ENCODE measurements around the gene LRRC74B. TPM values are rescaled to one million over a fixed set of nuclear protein-coding genes. Genes with fewer than 3 reads are reported as not detected.

Gene LRRC74B
- polyA plus RNA-seq, 2 of the 4 experiments (the other 2 are of a cell fraction) = 0.08 to 0.10 TPM

DNA sequence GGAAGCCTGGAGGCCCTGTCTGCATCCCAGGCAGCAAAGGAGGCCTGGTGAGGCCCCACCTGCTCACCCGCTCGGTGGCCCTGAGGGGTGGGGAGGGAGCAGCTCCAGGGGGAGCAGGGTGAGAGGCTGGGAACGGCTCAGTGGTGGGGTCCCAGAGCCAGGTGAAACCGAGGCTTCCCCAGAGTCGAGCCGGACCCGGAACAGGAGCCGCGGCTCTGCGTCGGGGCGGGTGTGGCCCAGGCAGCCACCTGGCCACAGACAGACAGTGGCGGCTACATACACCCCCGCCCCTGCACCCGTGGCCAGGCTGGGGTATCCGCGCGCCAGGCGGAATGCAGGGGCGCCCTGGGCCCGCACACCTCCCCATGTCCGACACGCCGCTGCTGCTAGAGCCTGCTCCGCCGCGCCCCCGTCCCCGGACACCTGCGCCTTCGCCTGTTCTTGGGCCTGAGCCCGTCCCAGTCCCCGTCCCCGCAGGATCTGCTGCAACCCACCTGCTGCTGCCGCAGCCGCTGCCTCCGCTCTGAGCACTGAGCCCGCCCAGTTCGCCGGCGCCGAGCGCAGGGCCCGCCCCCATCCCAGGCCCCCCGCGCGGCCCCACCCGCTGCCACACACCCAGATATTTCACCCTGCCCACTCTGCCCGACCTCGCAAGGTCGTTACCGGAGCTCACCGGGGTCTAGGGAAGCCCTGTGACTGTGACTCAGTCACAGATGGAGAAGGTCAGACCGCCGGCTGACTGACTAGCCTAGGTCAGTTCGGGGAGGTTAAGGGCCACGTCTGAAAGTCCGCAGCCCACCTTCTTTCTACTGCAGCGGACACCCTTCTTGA is 13.5 kb upstream of the LRRC74B start, which contains the start of gene SLC7A4:
SLC7A4 (minus strand) TSS at position 525 of the 831 bp plus-strand sequence. CDS start 749 bp downstream, outside the sequence.
- ATAC-seq (no peak), FAIRE-seq (no peak), DNase-seq (ENCODE audit: low read depth in 1 of 2, low spot score in 1 of 2) (no peak)
- Histone ChIP-seq H3K4me1 (peaks cover 3% of the 10 kb centered on the region), H3K9me3 (no peaks in the 10 kb centered on the region), H3K27ac (no peak within 1 kb of the TSS), H3K4me3 (no peak within 1 kb of the TSS), H3K4me2 (no peak within 1 kb of the TSS)
- ChIA-PET POLR2A (no interaction called here), CTCF (interaction anchor here (0.6 to 2.4 kb wide), 3 partner anchors 10 to 142 kb away, joined by 4 to 6 read pairs (median 5); no protein-coding TSS in a partner anchor)
- 82% methylated on average over 34 of the region's 59 CpGs for WGBS (ENCODE audit: missing lambda C conversion rate)
- TF ChIP-seq, protein P1, sequence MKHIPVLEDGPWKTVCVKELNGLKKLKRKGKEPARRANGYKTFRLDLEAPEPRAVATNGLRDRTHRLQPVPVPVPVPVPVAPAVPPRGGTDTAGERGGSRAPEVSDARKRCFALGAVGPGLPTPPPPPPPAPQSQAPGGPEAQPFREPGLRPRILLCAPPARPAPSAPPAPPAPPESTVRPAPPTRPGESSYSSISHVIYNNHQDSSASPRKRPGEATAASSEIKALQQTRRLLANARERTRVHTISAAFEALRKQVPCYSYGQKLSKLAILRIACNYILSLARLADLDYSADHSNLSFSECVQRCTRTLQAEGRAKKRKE (CRISPR knock-in tag; IDR thresholded peaks at IDR 0.05; ENCODE audit: low read depth) = no peak
- TF ChIP-seq PHF8 (IDR thresholded peaks at IDR 0.05; ENCODE audit: borderline replicate concordance, low read depth) = no peak

DNA sequence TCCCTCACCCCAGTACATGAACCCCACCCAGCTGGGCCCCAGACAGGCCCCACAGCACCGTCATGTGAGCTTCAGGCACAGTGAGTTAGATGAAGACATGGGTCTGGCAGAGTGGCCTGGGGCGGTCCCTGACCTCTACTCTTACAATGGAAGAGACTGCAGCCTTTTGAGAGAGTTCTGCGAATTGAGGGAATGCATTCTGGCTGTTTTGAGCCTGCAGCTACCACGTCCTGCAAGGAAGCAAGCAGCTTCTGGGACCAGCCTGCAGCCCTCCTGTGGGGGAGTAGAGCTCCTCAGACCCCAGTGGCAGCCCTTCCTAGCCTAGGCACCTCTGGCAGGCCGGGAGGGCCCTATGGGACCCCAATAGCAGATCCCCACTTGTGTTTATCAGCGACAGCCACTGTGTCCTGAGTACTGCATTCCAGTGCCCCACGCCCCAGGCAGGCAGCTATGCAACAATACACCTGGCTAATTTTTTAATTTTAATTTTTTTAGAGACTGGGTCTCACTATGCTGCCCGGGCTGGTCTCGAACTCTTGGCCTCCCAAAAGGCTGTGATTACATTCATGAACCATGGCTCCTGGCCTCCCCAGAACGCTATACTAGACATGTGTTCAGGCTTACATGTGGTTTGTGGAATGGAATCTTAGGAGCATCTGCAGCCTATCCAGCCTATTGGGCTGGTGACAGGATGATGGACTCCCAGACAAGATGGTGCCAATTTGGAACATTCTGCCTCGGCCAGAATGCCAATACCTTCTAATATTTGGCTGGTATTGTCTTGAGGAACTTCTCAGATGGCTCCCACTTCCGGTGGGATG is 12.7 kb upstream of the LRRC74B start:
- WGBS (ENCODE audit: missing lambda C conversion rate) = 58% methylated on average over 11 of the region's 12 CpGs
- H3K4me2 ChIP-seq = no peak overlapping the region
- CTCF ChIA-PET = interaction anchor here (0.6 to 1.7 kb wide), 3 partner anchors 9 to 143 kb away, joined by 3 to 5 read pairs (median 4); no protein-coding TSS in a partner anchor

DNA sequence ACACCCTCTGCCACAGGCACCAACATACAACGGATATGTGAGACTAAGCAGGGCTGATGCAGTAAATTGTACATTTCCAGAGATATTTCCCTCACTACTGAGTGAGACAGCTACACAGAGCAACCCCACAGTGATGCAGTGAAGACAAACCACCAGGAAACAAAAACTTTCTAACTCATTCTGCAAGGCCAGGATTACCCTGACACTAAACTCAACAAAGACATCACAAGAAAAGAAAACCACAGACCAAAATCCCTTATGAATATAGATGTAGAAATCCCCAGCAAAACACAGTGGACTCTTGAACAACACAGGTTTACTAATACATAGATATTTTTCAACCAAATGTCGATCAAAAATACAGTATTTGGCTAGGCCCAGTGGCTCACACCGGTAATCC is 11.9 kb upstream of the LRRC74B start:
- peaks cover 17% of the 10 kb centered on the region for H3K4me1 ChIP-seq
- FAIRE-seq (no peak), DNase-seq (ENCODE audit: low read depth in 1 of 2, low spot score in 1 of 2) (no peak), ATAC-seq (no peak)
- no peaks in the 10 kb centered on the region for H3K9me3 ChIP-seq
- H3K4me3 ChIP-seq = no peak overlapping the region
- TF ChIP-seq HOXB5 (CRISPR knock-in tag; IDR thresholded peaks at IDR 0.05) = no peak
- TF ChIP-seq, protein P2, sequence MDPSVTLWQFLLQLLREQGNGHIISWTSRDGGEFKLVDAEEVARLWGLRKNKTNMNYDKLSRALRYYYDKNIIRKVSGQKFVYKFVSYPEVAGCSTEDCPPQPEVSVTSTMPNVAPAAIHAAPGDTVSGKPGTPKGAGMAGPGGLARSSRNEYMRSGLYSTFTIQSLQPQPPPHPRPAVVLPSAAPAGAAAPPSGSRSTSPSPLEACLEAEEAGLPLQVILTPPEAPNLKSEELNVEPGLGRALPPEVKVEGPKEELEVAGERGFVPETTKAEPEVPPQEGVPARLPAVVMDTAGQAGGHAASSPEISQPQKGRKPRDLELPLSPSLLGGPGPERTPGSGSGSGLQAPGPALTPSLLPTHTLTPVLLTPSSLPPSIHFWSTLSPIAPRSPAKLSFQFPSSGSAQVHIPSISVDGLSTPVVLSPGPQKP (IDR thresholded peaks at IDR 0.05; ENCODE audit: low read depth, low read length) = no peak
- TF ChIP-seq, protein P3, sequence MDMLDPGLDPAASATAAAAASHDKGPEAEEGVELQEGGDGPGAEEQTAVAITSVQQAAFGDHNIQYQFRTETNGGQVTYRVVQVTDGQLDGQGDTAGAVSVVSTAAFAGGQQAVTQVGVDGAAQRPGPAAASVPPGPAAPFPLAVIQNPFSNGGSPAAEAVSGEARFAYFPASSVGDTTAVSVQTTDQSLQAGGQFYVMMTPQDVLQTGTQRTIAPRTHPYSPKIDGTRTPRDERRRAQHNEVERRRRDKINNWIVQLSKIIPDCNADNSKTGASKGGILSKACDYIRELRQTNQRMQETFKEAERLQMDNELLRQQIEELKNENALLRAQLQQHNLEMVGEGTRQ (IDR thresholded peaks at IDR 0.05) = no peak
- no peak for TF ChIP-seq TFCP2L1 (CRISPR knock-in tag; IDR thresholded peaks at IDR 0.05)
- TF ChIP-seq, protein P4, sequence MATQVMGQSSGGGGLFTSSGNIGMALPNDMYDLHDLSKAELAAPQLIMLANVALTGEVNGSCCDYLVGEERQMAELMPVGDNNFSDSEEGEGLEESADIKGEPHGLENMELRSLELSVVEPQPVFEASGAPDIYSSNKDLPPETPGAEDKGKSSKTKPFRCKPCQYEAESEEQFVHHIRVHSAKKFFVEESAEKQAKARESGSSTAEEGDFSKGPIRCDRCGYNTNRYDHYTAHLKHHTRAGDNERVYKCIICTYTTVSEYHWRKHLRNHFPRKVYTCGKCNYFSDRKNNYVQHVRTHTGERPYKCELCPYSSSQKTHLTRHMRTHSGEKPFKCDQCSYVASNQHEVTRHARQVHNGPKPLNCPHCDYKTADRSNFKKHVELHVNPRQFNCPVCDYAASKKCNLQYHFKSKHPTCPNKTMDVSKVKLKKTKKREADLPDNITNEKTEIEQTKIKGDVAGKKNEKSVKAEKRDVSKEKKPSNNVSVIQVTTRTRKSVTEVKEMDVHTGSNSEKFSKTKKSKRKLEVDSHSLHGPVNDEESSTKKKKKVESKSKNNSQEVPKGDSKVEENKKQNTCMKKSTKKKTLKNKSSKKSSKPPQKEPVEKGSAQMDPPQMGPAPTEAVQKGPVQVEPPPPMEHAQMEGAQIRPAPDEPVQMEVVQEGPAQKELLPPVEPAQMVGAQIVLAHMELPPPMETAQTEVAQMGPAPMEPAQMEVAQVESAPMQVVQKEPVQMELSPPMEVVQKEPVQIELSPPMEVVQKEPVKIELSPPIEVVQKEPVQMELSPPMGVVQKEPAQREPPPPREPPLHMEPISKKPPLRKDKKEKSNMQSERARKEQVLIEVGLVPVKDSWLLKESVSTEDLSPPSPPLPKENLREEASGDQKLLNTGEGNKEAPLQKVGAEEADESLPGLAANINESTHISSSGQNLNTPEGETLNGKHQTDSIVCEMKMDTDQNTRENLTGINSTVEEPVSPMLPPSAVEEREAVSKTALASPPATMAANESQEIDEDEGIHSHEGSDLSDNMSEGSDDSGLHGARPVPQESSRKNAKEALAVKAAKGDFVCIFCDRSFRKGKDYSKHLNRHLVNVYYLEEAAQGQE (IDR thresholded peaks at IDR 0.05) = no peak
- no peak overlapping the region for H3K4me2 ChIP-seq
- CTCF ChIA-PET = interaction anchor here (1.7 kb wide), 1 partner anchor 69 kb away, joined by 5 read pairs; no protein-coding TSS in a partner anchor
- POLR2A ChIA-PET = interaction anchor here (0.6 kb wide), 1 partner anchor 124 kb away, joined by 5 read pairs; no protein-coding TSS in a partner anchor
- no peak overlapping the region for H3K27ac ChIP-seq
- WGBS (ENCODE audit: missing lambda C conversion rate) = 75% methylated on average over 3 of the region's 3 CpGs

More for the DNA sequence above, 12.7 kb upstream of the LRRC74B start:
- Histone ChIP-seq H3K27ac (no peak overlapping the region), H3K4me1 (peaks cover 11% of the 10 kb centered on the region), H3K9me3 (no peaks in the 10 kb centered on the region), H3K4me3 (no peak overlapping the region)
- no peak for DNase-seq (ENCODE audit: low read depth in 1 of 2, low spot score in 1 of 2)
- POLR2A ChIA-PET = interaction anchor here (0.6 kb wide), 1 partner anchor 123 kb away, joined by 5 read pairs; no protein-coding TSS in a partner anchor
- FAIRE-seq = no peak
- no peak for TF ChIP-seq PHF8 (IDR thresholded peaks at IDR 0.05; ENCODE audit: borderline replicate concordance, low read depth)
- no peak for TF ChIP-seq CHD2 (IDR thresholded peaks at IDR 0.05; ENCODE audit: low read length, partially characterized antibody)
- no peak for TF ChIP-seq CHD4 (IDR thresholded peaks at IDR 0.05; ENCODE audit: borderline replicate concordance)
- TF ChIP-seq, protein P5, sequence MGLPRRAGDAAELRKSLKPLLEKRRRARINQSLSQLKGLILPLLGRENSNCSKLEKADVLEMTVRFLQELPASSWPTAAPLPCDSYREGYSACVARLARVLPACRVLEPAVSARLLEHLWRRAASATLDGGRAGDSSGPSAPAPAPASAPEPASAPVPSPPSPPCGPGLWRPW (IDR thresholded peaks at IDR 0.05) = no peak
- TF ChIP-seq, protein P6, sequence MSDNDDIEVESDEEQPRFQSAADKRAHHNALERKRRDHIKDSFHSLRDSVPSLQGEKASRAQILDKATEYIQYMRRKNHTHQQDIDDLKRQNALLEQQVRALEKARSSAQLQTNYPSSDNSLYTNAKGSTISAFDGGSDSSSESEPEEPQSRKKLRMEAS (IDR thresholded peaks at IDR 0.05) = no peak
- TF ChIP-seq ZC3H11A (IDR thresholded peaks at IDR 0.05) = no peak
- TF ChIP-seq HOXB13 (CRISPR knock-in tag; IDR thresholded peaks at IDR 0.05; ENCODE audit: low read depth) = no peak
- TF ChIP-seq NPAS2 (CRISPR knock-in tag; IDR thresholded peaks at IDR 0.05; ENCODE audit: borderline replicate concordance) = no peak
- TF ChIP-seq POLR2A (IDR thresholded peaks at IDR 0.05; ENCODE audit: low read length) = no peak
- TF ChIP-seq, protein P7, sequence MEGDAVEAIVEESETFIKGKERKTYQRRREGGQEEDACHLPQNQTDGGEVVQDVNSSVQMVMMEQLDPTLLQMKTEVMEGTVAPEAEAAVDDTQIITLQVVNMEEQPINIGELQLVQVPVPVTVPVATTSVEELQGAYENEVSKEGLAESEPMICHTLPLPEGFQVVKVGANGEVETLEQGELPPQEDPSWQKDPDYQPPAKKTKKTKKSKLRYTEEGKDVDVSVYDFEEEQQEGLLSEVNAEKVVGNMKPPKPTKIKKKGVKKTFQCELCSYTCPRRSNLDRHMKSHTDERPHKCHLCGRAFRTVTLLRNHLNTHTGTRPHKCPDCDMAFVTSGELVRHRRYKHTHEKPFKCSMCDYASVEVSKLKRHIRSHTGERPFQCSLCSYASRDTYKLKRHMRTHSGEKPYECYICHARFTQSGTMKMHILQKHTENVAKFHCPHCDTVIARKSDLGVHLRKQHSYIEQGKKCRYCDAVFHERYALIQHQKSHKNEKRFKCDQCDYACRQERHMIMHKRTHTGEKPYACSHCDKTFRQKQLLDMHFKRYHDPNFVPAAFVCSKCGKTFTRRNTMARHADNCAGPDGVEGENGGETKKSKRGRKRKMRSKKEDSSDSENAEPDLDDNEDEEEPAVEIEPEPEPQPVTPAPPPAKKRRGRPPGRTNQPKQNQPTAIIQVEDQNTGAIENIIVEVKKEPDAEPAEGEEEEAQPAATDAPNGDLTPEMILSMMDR (IDR thresholded peaks at IDR 0.05) = no peak
- TF ChIP-seq, protein P1 (CRISPR knock-in tag; IDR thresholded peaks at IDR 0.05; ENCODE audit: low read depth) = no peak
- no peak for TF ChIP-seq MAZ (IDR thresholded peaks at IDR 0.05; ENCODE audit: borderline replicate concordance, low read depth, low read length)
- TF ChIP-seq ZNF302 (CRISPR knock-in tag; IDR thresholded peaks at IDR 0.05) = no peak
- no peak for TF ChIP-seq HOXA7 (CRISPR knock-in tag; IDR thresholded peaks at IDR 0.05)
- TF ChIP-seq FOXS1 (CRISPR knock-in tag; IDR thresholded peaks at IDR 0.05) = no peak
- no peak for TF ChIP-seq EHF (CRISPR knock-in tag; IDR thresholded peaks at IDR 0.05)
- no peak for ATAC-seq
